Measurements from ENCODE around the gene LIN37. TPM values are rescaled to one million over a fixed set of nuclear protein-coding genes. Genes with fewer than 3 reads are reported as not detected.

LIN37 gene
- total RNA-seq, 1 experiment from 2014 or later: 10.1 TPM

DNA sequence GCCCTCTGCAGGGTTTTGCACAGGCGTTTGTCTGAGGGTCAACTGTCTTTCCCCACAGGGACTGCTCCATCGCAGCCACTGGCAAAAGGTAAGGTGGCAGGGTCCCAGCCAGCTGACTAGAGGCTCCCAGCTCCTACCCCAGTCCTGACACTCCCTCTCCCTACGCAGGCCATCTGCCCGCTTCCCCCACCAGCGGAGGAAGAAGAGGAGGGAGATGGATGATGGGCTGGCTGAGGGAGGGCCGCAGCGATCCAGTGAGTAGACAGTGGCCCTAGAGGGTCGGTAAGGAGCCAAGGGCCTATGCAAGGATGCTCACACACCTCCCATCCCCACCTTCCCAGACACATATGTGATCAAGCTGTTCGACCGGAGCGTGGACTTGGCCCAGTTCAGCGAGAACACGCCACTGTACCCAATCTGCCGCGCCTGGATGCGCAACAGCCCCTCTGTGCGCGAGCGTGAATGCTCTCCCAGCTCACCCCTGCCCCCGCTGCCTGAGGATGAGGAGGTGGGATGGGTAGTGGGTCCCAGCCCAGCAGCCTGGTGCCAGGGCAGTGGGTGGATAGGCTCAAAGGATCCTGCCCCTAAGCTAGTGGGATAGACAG, 4.5 kb downstream of the LIN37 start:
- intact Hi-C loops (cut with micrococcal nuclease): no loop called here
- Histone ChIP-seq H2AFZ (ENCODE audit: low read depth, low read length, poor library complexity, severe bottlenecking) (no peak overlapping the region), H3K9me2 (ENCODE audit: insufficient read depth) (no peaks in the 10 kb centered on the region), H4K20me1 (ENCODE audit: insufficient read depth) (no peaks in the 10 kb centered on the region), H3K4me1 (ENCODE audit: control insufficient read depth in 1 of 2, insufficient read depth in 2 of 2, low read length in 2 of 2) (peaks cover 13 to 16% of the 10 kb centered on the region in 2 experiments), H3K4me3 (replicated peaks in 1 of 2; ENCODE audit: low read depth in 1 of 2, low read length in 2 of 2) (no peak overlapping the region), H3K9me3 (ENCODE audit: control insufficient read depth in 1 of 2, insufficient read depth in 1 of 2, low read depth in 1 of 2, low read length in 2 of 2) (no peaks in the 10 kb centered on the region), H3K27ac (ENCODE audit: low read depth, low read length) (no peak overlapping the region), H3K36me3 (ENCODE audit: control insufficient read depth in 1 of 2, insufficient read depth in 2 of 2, low read length in 2 of 2) (no peaks in the 10 kb centered on the region; a peak in 2 of 4 replicates), H3K9ac (ENCODE audit: low read length) (no peak overlapping the region), H3K79me2 (ENCODE audit: insufficient read depth, low read length) (peaks cover 5% of the 10 kb centered on the region; the same call in 1 of the 2 replicates), H3K4me2 (ENCODE audit: low read length) (no peak overlapping the region), H3K27me3 (ENCODE audit: insufficient read depth, low read length) (no peaks in the 10 kb centered on the region)
- CTCF ChIA-PET: no interaction called here
- no peak for ATAC-seq
- no peak for DNase-seq (ENCODE audit: low read depth, low spot score)
- RAD21 ChIA-PET (ENCODE audit: low non-redundant PET in 1 of 2, low total read pairs in 2 of 2, uncharacterized antibody in 2 of 2, unreplicated experiment in 2 of 2): no interaction called here
- BruUV-seq (replicated peaks): no TSS peak
- TF ChIP-seq, protein P1, sequence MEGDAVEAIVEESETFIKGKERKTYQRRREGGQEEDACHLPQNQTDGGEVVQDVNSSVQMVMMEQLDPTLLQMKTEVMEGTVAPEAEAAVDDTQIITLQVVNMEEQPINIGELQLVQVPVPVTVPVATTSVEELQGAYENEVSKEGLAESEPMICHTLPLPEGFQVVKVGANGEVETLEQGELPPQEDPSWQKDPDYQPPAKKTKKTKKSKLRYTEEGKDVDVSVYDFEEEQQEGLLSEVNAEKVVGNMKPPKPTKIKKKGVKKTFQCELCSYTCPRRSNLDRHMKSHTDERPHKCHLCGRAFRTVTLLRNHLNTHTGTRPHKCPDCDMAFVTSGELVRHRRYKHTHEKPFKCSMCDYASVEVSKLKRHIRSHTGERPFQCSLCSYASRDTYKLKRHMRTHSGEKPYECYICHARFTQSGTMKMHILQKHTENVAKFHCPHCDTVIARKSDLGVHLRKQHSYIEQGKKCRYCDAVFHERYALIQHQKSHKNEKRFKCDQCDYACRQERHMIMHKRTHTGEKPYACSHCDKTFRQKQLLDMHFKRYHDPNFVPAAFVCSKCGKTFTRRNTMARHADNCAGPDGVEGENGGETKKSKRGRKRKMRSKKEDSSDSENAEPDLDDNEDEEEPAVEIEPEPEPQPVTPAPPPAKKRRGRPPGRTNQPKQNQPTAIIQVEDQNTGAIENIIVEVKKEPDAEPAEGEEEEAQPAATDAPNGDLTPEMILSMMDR (IDR thresholded peaks at IDR 0.05 in 2 of 3, conservative IDR thresholded peaks at IDR 0.05 in 1 of 3; ENCODE audit: borderline replicate concordance in 1 of 3, insufficient read depth in 1 of 3, low read depth in 2 of 3, low read length in 2 of 3): no peak
- TF ChIP-seq, protein P2, sequence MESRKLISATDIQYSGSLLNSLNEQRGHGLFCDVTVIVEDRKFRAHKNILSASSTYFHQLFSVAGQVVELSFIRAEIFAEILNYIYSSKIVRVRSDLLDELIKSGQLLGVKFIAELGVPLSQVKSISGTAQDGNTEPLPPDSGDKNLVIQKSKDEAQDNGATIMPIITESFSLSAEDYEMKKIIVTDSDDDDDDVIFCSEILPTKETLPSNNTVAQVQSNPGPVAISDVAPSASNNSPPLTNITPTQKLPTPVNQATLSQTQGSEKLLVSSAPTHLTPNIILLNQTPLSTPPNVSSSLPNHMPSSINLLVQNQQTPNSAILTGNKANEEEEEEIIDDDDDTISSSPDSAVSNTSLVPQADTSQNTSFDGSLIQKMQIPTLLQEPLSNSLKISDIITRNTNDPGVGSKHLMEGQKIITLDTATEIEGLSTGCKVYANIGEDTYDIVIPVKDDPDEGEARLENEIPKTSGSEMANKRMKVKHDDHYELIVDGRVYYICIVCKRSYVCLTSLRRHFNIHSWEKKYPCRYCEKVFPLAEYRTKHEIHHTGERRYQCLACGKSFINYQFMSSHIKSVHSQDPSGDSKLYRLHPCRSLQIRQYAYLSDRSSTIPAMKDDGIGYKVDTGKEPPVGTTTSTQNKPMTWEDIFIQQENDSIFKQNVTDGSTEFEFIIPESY (IDR thresholded peaks at IDR 0.05; ENCODE audit: extremely low read depth, insufficient replicate concordance, low read length): no peak
- TF ChIP-seq ELF1 (IDR thresholded peaks at IDR 0.05; ENCODE audit: borderline replicate concordance, low read depth) (no peak), FOSL1 (IDR thresholded peaks at IDR 0.05; ENCODE audit: low read depth) (no peak), YY1 (IDR thresholded peaks at IDR 0.05; ENCODE audit: extremely low read depth, insufficient replicate concordance, low read depth, low read length) (no peak)
- TF ChIP-seq, protein P3, sequence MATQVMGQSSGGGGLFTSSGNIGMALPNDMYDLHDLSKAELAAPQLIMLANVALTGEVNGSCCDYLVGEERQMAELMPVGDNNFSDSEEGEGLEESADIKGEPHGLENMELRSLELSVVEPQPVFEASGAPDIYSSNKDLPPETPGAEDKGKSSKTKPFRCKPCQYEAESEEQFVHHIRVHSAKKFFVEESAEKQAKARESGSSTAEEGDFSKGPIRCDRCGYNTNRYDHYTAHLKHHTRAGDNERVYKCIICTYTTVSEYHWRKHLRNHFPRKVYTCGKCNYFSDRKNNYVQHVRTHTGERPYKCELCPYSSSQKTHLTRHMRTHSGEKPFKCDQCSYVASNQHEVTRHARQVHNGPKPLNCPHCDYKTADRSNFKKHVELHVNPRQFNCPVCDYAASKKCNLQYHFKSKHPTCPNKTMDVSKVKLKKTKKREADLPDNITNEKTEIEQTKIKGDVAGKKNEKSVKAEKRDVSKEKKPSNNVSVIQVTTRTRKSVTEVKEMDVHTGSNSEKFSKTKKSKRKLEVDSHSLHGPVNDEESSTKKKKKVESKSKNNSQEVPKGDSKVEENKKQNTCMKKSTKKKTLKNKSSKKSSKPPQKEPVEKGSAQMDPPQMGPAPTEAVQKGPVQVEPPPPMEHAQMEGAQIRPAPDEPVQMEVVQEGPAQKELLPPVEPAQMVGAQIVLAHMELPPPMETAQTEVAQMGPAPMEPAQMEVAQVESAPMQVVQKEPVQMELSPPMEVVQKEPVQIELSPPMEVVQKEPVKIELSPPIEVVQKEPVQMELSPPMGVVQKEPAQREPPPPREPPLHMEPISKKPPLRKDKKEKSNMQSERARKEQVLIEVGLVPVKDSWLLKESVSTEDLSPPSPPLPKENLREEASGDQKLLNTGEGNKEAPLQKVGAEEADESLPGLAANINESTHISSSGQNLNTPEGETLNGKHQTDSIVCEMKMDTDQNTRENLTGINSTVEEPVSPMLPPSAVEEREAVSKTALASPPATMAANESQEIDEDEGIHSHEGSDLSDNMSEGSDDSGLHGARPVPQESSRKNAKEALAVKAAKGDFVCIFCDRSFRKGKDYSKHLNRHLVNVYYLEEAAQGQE (IDR thresholded peaks at IDR 0.05; ENCODE audit: low read depth): no peak
- POLR2A ChIA-PET: no interaction called here

All from HCT116 (cell line).